HG03196 (cell line): ENCODE data around the gene DGKQ.
"Not testable (repeated sequence)": the region's sequence is repeated elsewhere in the genome, so short reads cannot be mapped to it uniquely, and the experiment has no call there.

Experiments used
- ATAC-seq: cut with Tn5 transposase; IDR thresholded peaks from one replicate; pipeline ENCODE4 v1.9.1; 2021; ENCODE audit not compliant: unreplicated experiment

DGKQ gene

GRCh38 chr4:952881-953573, 20.3 kb downstream of the DGKQ start:
- no peak for ATAC-seq

DNA sequence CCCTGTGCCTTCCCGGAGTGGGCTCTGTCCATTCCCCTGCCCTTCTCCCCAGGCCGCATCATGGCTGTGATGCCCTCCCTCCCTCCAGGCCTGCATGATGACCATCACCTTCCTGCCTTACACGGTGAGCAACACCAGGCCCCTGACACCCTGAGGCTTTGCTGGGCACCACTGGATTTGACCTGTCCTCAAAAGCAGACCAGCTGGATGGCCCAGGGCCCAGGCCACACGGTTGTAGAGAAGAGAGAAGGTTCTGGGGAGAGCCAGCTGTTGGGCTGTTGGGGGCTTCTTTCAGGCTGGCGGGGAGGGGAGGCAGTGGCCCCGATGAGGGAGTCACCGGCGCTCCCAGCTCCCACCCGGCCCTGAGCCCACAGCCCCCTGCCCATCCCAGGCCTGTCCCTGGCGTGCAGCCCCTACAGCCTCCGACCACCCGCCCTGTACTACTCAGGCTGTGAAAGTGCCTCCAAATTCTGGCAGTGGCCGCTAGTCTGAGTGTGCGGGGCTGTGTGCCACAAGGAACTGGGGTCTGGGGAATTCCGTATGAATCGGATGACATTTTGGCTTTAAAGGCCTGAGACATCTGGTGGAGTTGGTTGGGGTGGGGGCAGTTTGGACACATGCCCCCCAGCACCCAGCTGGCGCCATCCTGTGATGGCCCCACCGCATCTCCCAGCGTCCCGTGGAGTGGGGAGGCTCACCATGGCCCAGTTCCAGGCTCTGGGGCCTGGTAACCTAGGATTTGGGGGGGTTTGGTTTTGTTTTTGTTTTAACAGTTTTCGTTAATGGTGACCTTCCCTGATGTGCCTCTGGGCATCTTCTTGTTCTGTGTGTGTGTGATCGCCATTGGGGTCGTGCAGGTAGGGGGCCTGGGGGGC, 21.5 kb downstream of the DGKQ start:
- no peak for ATAC-seq

- no peak for ATAC-seq
Measured at GRCh38 chr4:951186-951585, 22.2 kb downstream of the DGKQ start.

GRCh38 chr4:950136-951020, 23.0 kb downstream of the DGKQ start:
- ATAC-seq, result no peak

DNA sequence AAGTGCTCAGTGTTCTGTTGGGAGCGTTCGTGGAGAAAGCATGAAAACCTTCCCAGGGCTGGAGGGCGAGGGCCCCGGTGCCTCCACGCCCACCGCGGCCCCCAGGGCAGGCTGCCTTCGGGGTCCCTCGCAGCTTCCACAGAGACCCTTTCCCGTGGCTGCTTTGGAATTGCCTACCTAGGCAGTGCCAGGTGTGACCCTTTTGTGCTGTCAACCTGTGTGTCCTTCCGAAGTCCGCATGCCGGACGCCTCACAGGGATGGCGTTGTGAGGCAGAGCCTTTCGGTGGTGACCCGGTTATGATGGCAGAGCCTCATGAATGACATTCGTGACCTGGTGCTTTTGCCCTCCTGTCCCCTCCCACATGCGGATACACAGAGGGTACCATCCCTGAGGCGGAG, 23.7 kb downstream of the DGKQ start:
- ATAC-seq, result no peak

DNA sequence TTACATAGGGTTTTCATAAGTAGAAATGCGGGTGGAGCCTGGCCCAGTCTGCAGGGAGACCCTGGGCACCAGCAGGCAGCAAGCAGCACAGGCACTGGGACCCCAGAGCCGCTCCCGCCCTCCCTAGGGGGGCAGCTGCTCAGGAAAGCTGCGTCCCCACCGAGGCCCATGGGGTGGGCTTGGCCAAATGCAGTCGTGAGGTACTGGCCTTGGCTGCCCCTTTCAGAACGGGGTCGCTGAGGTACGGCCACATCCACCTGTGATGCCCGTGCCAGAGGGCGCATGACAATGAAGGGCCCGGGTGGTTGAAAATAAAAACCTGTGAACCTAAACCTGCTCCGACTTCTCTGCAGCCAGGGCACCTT, 24.5 kb downstream of the DGKQ start:
- no peak for ATAC-seq

DNA sequence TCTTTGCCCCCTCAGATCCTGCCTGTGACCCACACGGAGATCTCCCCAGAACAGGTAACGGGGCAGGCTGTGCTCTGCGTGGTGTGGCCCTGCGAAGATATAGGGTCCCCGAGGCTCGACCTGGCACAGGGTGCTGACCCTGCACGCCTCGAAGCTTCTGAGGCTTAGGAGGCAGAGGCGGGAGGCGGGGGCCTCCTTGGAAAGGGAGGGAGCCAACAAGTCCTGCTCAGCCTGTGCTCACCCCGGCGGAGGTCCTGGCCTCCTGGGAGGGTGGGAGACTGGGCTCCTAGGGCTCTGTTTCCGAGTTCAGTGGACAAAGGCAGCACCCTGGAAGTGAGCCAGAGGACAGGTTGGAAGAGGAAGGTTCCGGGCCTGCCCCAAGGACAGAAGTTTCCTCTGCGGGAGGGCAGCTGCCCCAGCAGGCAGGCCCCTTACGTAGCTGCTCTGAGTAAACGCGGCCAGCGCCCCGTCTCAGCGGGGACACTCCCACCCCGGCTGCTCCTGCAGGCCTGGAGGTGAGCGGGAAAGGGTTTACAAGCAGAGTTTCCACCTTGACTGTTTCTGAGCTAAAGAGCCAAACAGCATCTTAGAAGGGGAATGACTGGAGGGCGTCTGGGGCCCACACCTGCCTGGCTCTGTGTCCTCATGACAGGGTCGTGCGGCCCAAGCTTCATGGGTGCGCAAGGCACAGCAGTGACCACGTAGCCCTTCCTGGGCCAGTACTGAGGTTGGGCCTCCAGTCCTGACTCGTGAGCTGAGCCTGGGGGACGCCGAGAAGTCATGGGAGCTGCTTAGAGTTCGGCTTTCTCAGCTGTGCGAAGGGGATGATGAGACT, 25.1 kb downstream of the DGKQ start:
- no peak for ATAC-seq

- no peak for ATAC-seq
Measured at GRCh38 chr4:947491-947971, 25.8 kb downstream of the DGKQ start.

DNA sequence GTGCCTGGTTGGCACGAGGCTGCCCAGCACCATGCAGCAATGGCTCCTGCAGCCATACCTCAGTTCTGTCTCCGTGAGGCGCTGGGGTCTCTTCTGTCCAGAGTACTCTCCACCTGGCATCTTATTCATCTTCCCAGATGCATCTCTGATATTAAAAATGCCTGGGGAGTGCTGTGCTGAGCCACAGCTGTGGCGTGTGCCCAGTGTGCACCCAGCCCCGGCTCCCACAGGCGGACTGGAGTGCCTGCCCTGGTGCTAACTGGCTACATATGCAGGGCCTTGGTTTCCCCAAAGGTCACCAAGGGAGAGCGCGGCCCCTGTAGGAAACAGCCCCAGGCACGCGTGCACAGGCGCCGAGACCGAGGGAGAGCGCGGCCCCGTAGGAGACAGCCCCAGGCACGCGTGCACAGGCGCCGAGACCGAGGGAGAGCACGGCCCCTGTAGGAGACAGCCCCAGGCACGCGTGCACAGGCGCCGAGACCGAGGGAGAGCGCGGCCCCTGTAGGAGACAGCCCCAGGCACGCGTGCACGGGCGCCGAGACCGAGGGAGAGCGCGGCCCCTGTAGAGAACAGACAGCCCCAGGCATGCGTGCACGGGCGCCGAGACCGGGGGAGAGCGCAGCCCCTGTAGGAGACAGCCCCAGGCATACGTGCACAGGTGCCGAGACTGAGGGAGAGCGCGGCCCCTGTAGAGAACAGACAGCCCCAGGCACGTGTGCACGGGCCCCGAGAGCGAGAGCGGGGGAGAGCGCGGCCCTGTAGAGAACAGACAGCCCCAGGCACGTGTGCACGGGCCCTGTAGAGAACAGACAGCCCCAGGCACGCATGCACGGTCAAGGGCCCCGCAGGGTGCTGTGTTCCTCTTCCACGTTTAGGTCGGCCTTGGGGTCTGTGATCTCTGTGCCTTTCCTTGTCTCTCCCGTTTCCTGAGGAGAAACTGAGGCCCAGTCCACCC, 26.6 kb downstream of the DGKQ start:
- ATAC-seq, result no peak

DNA sequence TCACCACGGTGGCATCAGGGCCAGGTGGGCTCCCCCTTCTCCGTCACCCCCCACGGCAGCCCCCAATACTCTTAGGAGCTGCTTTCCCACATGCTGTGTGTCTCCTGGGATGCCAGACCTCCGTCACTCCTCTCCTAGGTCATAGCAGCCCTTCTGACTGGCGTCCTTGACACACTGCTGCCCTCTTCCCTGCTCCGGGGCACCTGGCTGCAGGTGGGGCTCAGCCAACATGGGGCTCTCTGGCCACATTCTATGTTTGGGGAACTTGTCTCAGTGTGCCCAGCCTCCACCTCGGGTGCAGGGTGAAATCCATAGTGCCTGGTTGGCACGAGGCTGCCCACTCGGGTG, 27.3 kb downstream of the DGKQ start:
- no peak for ATAC-seq

DNA sequence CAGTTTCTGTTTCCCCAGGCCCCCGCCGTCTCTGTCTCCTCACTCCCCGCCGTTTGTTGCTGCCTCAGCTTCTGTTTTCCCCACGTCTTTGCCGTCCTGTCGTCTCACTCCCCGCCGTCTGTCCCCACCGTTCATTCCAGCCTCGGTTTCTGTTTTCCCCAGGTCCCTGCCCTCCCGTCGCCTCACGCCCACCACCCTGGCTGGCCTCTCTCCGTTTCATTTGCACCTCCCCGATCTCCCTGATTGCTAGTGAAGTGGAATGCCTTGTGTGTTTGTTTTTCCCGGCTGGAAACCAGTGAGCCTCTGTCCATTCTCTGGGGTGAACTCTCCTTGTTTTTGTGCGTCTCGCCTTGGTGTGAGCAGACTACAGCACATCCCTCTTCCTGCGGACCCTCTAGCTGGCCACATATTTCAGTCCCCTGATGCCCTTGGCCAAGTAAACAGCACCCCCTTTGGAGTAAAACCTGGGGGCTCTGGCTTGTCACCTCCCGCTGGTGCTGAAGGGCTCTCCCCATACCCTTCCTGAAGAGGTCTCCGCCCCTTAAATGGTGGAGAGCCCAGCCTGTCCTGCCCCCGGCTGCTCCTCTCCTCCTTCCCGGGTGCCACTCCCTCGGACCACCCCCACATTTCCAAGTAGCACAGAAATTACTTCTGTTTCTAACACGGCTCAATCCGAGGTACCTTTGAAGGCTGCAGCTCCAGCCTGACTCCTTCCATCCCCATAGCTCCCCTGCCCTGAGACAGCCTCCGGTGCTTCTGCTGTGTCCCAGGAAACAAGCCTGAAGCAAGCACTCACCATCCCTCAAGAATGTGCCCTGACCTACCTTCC, 27.9 kb downstream of the DGKQ start:
- no peak for ATAC-seq

DNA sequence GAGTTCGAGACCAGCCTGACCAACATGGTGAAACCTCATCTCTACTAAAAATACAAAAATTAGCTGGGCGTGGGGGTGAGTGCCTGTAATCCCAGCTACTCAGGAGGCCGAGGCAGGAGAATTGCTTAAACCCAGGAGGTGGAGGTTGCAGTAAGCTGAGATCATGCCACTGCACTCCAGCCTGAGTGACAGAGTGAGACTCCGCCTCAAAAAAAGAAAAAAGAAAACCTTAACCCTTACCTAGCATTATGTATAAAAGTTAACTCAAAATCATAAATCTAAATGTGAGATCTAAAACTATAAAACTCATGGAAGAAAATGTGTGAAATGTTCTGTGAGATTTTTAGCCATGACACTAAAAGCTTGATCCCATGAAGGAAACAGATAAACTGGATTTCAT, 33.9 kb downstream of the DGKQ start:
- not testable (repeated sequence) for ATAC-seq

DNA sequence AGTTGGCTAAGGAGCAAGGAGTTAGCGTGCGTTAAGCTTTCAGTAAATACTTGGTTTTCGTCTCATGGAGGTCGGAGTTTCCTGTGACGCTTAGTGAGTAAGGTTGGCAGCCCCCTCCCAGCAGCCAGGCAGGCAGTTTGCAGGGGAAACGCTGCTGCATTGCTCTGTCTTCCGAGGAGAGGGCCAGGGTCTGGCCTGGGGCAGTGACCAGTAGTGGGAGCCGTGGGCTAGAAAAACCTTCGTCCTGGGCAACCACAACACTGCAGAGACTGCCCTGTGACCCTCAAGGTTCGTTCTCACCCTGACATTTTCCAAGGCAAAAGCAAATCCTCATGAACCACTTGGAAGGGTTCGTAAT, 40.7 kb downstream of the DGKQ start:
- peak; percentile 0 for ATAC-seq

DNA sequence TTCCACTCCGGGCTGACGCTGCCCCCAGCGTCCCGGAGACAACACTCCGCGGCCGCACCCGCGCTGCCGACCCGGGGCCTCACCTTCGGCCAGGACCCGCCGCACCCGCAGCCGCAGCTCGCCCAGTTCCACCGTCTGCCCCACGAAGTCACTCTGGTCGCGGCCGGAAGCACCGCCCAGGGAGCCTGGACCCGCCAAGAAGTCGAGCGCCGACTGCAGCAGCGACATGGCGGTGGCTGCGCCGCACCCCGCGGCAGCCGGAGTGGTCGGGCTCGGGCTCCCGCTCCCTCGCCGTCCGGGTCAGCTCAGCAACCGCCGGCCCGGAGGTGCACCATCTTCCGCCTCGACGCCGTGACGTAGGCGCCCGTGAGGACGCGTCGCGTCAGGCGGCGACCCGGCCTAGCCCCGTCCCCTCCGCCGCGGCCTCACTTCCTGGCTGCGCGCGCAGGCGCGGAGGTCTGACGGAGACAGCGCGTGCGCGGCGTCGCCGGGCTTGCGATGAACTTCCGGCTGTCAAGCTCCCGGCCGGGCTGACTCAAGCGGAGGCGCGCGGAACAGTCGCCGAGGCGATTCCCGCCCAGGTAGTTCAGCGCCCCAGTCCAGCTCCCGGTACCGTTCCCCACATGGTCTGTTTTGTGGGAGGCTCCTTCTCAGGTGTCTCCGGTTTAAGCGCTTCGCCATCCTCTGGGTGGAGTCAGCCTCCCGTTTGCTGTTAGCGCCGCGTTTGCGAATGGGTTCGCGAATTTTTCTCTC, 41.2 kb downstream of the DGKQ start, which contains the start of the genes GAK and TMEM175:
TSS of gene GAK (minus strand) at position 357 of the 753 bp plus-strand sequence. CDS start at position 228, 129 bp downstream.
TSS of gene TMEM175 (plus strand) at position 501 of the 753 bp plus-strand sequence. CDS start 15,280 bp downstream, outside the sequence.
- peak; percentile 88 for ATAC-seq

GRCh38 chr4:931194-931959, 42.0 kb downstream of the DGKQ start:
- peak; percentile 2 for ATAC-seq

- no peak for ATAC-seq
Measured at GRCh38 chr4:930827-931193, 42.6 kb downstream of the DGKQ start.

GRCh38 chr4:930028-930551, 43.3 kb downstream of the DGKQ start:
- no peak for ATAC-seq
